H1 (cell line): ENCODE results near the gene SMLR1. TPM values are rescaled to one million over a fixed set of nuclear protein-coding genes. Genes with fewer than 3 reads are reported as not detected.

Source experiments
- BRCA1 ChIP-seq: IDR thresholded peaks from 2 replicates; pipeline ENCODE4 v1.6.1; 2012; ENCODE audit warnings: low read depth, low read length, improper control_type of control experiment
- CBX8 ChIP-seq: fragments of 300-800, 300-1000 bp; sonication (generic); IDR thresholded peaks from 2 replicates; pipeline ENCODE4 v1.7.1; 2016; ENCODE audit warnings: low read depth, low read length, borderline replicate concordance
- CHD1 ChIP-seq: IDR thresholded peaks from 2 replicates; pipeline ENCODE4 v1.6.1; 2012; ENCODE audit warnings: low read depth, low read length, improper control_type of control experiment
- CHD2 ChIP-seq: IDR thresholded peaks from 2 replicates; pipeline ENCODE4 v1.6.1; 2012; ENCODE audit warnings: low read length, improper control_type of control experiment
- CHD7 ChIP-seq: fragments of 300-600 bp; sonication (generic); IDR thresholded peaks from 2 replicates; pipeline ENCODE4 v1.7.1; 2012; ENCODE audit warnings: low read length, moderate library complexity, mild to moderate bottlenecking, inconsistent platforms; ENCODE audit not compliant: insufficient replicate concordance
- EP300 ChIP-seq, 2 experiments: IDR thresholded peaks; 1 replicate in 1 of 2; 2 replicates in 1 of 2; pipeline ENCODE4 v1.6.1; 2011 to 2012; ENCODE audit warnings: low read depth in 2 of 2, low read length in 2 of 2, mild to moderate bottlenecking in 2 of 2, borderline replicate concordance in 1 of 2, inconsistent platforms in 1 of 2, moderate library complexity in 1 of 2
- EZH2 ChIP-seq: fragments of 200-600 bp; sonication (generic); IDR thresholded peaks from 2 replicates; pipeline ENCODE4 v1.7.1; 2012; ENCODE audit warnings: low read depth, mild to moderate bottlenecking, moderate library complexity, low read length, inconsistent platforms; ENCODE audit not compliant: severe bottlenecking
- GTF2F1 ChIP-seq: IDR thresholded peaks from 2 replicates; pipeline ENCODE4 v1.6.1; 2012; ENCODE audit warnings: low read depth, low read length, improper control_type of control experiment, borderline replicate concordance
- MAX ChIP-seq: IDR thresholded peaks from 2 replicates; pipeline ENCODE4 v1.6.1; 2012; ENCODE audit warnings: inconsistent platforms
- RAD21 ChIP-seq, 2 experiments: IDR thresholded peaks in 1 of 2; conservative IDR thresholded peaks in 1 of 2; 2 replicates each; pipeline ENCODE4 v1.6.1; 2011; ENCODE audit warnings: low read depth in 2 of 2, low read length in 2 of 2, improper control_type of control experiment in 1 of 2, inconsistent platforms in 1 of 2, mild to moderate bottlenecking in 1 of 2, moderate library complexity in 1 of 2
- SIRT6 ChIP-seq: IDR thresholded peaks from one replicate; pipeline ENCODE4 v1.7.1; 2012; ENCODE audit warnings: low read length, inconsistent platforms
- SRF ChIP-seq: IDR thresholded peaks from 2 replicates; pipeline ENCODE4 v1.6.1; 2011; ENCODE audit warnings: mild to moderate bottlenecking, low read depth, low read length, moderate library complexity
- polyA plus RNA-seq, 7 experiments: library from polyadenylated mRNA; depleted of rRNA in 3 of 7; stranded (reverse) in 5 of 7; unstranded in 2 of 7; fragments of >200 nt in 5 of 7; fragments of 200-250 nt in 2 of 7; gene quantifications; 1 replicate in 5 of 7; 2 replicates in 1 of 7; 4 replicates in 1 of 7; pipeline versions ENCODE4 v1.2.1 to v1.2.3, GENCODE V29; 2011 to 2013; ENCODE audit warnings: missing spikeins in 2 of 7, mixed read lengths in 2 of 7
- total RNA-seq: library from RNA; stranded (reverse); fragmentation: NEBNext Ultra II Directional; extraction: Animal tissue kit (Norgen Biotek cat#: 25700); gene quantifications from 2 replicates; pipeline ENCODE4 v1.2.1, GENCODE V29; 2021

Gene SMLR1
- total and polyA plus RNA-seq, 2 of the 8 experiments (the other 6 are each of a cell fraction or from before 2014, with no cell fraction given): not detected

- TF ChIP-seq CHD7 (no peak), BRCA1 (no peak), SRF (no peak), GTF2F1 (no peak), SIRT6 (no peak), EP300 (IDR thresholded peaks at IDR 0.05; ENCODE audit: borderline replicate concordance in 1 of 2, low read depth in 2 of 2, low read length in 2 of 2) (no peak), CHD2 (no peak), CHD1 (no peak), RAD21 (IDR thresholded peaks at IDR 0.05 in 1 of 2, conservative IDR thresholded peaks at IDR 0.05 in 1 of 2; ENCODE audit: low read depth in 2 of 2, low read length in 2 of 2) (no peak), MAX (no peak), CBX8 (no peak), EZH2 (no peak)
Observed at GRCh38 chr6:130822736-130823135, 4.5 kb upstream of the SMLR1 start (continued).
